ENCODE measurements around the gene TNFAIP8L2.

DNA sequence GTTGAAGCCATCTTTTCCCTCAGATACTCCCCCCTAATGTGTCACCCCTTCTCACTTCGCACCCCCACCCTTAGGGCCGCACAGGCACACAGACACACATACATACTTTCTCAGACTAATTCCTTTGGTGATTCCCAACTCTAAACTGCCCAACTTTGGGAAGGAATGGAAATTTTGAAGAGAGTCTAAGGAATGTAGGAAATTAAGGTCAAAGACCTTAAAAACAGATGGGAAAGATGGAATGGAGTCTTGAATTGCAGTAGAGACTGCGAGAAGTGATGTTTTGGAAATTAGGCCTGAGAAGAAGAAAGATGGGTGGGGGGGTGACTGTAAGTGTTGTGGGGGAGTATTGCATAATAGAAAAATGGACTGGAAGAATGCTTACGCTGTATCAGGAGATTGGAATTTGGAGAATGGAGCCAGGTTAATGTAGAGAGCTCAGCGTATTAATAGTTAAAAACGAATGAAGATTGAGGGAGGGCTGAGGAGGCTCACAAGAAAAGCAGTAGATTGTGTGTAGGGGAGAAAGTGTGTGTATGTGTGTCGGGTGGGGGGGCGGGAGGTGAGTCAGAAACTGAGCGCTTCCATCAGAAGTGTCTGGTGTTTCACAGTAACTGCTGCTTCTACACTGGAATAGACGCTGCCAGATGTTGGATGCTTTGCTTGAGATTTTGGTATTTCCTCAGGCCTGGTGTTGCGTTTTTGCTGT is 43.6 kb downstream of the TNFAIP8L2 start:
- TF ChIP-seq, protein P1, sequence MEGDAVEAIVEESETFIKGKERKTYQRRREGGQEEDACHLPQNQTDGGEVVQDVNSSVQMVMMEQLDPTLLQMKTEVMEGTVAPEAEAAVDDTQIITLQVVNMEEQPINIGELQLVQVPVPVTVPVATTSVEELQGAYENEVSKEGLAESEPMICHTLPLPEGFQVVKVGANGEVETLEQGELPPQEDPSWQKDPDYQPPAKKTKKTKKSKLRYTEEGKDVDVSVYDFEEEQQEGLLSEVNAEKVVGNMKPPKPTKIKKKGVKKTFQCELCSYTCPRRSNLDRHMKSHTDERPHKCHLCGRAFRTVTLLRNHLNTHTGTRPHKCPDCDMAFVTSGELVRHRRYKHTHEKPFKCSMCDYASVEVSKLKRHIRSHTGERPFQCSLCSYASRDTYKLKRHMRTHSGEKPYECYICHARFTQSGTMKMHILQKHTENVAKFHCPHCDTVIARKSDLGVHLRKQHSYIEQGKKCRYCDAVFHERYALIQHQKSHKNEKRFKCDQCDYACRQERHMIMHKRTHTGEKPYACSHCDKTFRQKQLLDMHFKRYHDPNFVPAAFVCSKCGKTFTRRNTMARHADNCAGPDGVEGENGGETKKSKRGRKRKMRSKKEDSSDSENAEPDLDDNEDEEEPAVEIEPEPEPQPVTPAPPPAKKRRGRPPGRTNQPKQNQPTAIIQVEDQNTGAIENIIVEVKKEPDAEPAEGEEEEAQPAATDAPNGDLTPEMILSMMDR (IDR thresholded peaks at IDR 0.05) = no peak
- TF ChIP-seq EZH2 (IDR thresholded peaks at IDR 0.05) = no peak
- no peak for TF ChIP-seq EZH2phosphoT487 (IDR thresholded peaks at IDR 0.05)

Data from neural progenitor cell (in vitro differentiated cells).